ENCODE measurements around the gene PACRG. TPM values are rescaled to one million over a fixed set of nuclear protein-coding genes. Genes with fewer than 3 reads are reported as not detected.
A peak's percentile ranks its signal among the peaks of the same experiment; 100 is the strongest.

The PACRG gene
- polyA plus RNA-seq, 1 donor: 20.2 TPM

GRCh38 chr6:162708971-162709370 is 18.8 kb upstream of the PACRG start:
- DNase-seq: no peak

GRCh38 chr6:162709431-162709830 is 18.3 kb upstream of the PACRG start:
- no peak for DNase-seq

- no peak for DNase-seq
Measured at GRCh38 chr6:162710419-162710818, 17.4 kb upstream of the PACRG start.

- no peak for DNase-seq
Measured at GRCh38 chr6:162710936-162711335, 16.8 kb upstream of the PACRG start.

- DNase-seq: no peak
Measured at GRCh38 chr6:162711376-162711775, 16.4 kb upstream of the PACRG start.

GRCh38 chr6:162712694-162713093 is 15.1 kb upstream of the PACRG start:
- DNase-seq: no peak

GRCh38 chr6:162713974-162714780 is 13.6 kb upstream of the PACRG start:
- DNase-seq: no peak

GRCh38 chr6:162715601-162716000 is 12.2 kb upstream of the PACRG start:
- no peak for DNase-seq

GRCh38 chr6:162719528-162719927 is 8.2 kb upstream of the PACRG start:
- DNase-seq: no peak

GRCh38 chr6:162721404-162721687 is 6.4 kb upstream of the PACRG start:
- no peak for DNase-seq

- no peak for DNase-seq
Measured at GRCh38 chr6:162722226-162722625, 5.5 kb upstream of the PACRG start.

- DNase-seq: no peak
Measured at GRCh38 chr6:162722633-162723032, 5.1 kb upstream of the PACRG start.

- peak; percentile 17 for DNase-seq
Measured at GRCh38 chr6:162726947-162727321, 840 bp upstream of the PACRG start.

- no peak for DNase-seq
Measured at GRCh38 chr6:162728197-162728596, 423 bp downstream of the PACRG start.

GRCh38 chr6:162728706-162729105 is 932 bp downstream of the PACRG start:
- no peak for DNase-seq

- DNase-seq: no peak
Measured at GRCh38 chr6:162730502-162730901, 2.7 kb downstream of the PACRG start.

GRCh38 chr6:162733489-162733888 is 5.7 kb downstream of the PACRG start:
- no peak for DNase-seq

- DNase-seq: no peak
Measured at GRCh38 chr6:162736961-162737360, 9.2 kb downstream of the PACRG start.

GRCh38 chr6:162750776-162751175 is 23.0 kb downstream of the PACRG start:
- DNase-seq: no peak

GRCh38 chr6:162751211-162751859 is 23.6 kb downstream of the PACRG start:
- DNase-seq: no peak

- DNase-seq: no peak
Measured at GRCh38 chr6:162753775-162754174, 26.0 kb downstream of the PACRG start.

GRCh38 chr6:162770136-162770535 is 42.4 kb downstream of the PACRG start:
- DNase-seq: no peak

- DNase-seq: no peak
Measured at GRCh38 chr6:162770955-162771354, 43.2 kb downstream of the PACRG start.

GRCh38 chr6:162772466-162772865 is 44.7 kb downstream of the PACRG start:
- DNase-seq: no peak

All from left kidney (tissue), 2 donors.